ENCODE measurements around the gene RELL1.

GRCh38 chr4:37561196-37561802 lies 124.9 kb downstream of the RELL1 start:
- TF ChIP-seq GABPA (IDR thresholded peaks at IDR 0.05; ENCODE audit: low read depth) (no peak), CREM (IDR thresholded peaks at IDR 0.05; ENCODE audit: low read depth) (no peak), MLLT1 (IDR thresholded peaks at IDR 0.05) (no peak)
